Measurements from ENCODE around the gene CENPE.

Gene CENPE

GRCh38 chr4:103075894-103076746, 122.0 kb downstream of the CENPE start:
- peak; percentile 68 for DNase-seq

- no peak for DNase-seq
These were observed 122.7 kb downstream of the CENPE start for GRCh38 chr4:103075435-103075893.

GRCh38 chr4:103074744-103075434, 123.3 kb downstream of the CENPE start:
- DNase-seq = no peak

DNA sequence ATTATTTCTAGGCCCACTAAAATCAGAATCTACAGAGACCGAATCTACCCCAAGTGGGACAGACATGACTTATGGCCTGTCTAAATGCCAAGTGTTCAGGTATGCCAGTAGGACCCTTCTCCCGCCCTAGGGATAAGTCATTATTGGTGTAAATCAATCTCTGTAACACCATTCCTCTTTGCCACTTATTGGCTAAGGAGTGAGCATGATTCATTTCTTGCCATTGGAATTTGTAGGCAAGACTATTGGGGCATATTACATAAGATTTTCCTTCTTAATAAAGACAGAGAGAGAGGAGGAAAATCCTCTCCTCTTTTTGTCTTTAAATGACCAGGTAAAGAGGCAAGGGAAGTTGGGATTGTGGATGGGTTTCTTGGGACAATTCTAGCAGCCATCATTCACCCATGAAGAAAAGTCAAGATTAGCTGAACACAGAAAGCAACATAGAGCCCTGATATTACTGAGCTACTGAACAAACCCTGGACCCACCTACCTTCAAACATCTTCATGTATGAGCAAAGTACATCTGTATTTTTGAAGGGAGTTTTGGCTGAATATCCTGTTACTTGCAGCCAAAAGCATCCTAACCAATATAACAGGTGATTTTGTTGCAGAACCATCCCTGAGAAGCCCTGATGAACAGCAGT, 124.2 kb downstream of the CENPE start:
- DNase-seq = no peak

GRCh38 chr4:103067841-103068547, 130.1 kb downstream of the CENPE start:
- DNase-seq = no peak

GRCh38 chr4:103060453-103061148, 137.5 kb downstream of the CENPE start:
- DNase-seq = no peak
